Fibroblast of the aortic adventitia (primary cell): ENCODE results near the gene ADCY2. TPM values are rescaled to one million over a fixed set of nuclear protein-coding genes. Genes with fewer than 3 reads are reported as not detected.

ENCODE experiments used
- DNase-seq: peaks from one replicate; pipeline ENCODE4 v3.0.0-alpha.2; 2010; ENCODE audit warnings: low read depth
- H3K4me3 ChIP-seq: 2 replicates; pipeline ENCODE4 v1.5.1; 2011; ENCODE audit warnings: low read depth, mild to moderate bottlenecking, control low read depth, low read length, moderate library complexity
- CTCF ChIP-seq: IDR thresholded peaks from 2 replicates; pipeline ENCODE4 v1.5.1; 2011; ENCODE audit warnings: mild to moderate bottlenecking, low read length, control low read depth, inconsistent platforms; ENCODE audit not compliant: insufficient read depth
- total RNA-seq: library from RNA; depleted of rRNA; stranded (reverse); fragments of >200 nt; gene quantifications from 2 replicates; pipeline ENCODE4 v1.2.3, GENCODE V29; 2012; ENCODE audit warnings: low replicate concordance

The ADCY2 gene
- total RNA-seq, 1 donor, result 0.09 TPM

DNA sequence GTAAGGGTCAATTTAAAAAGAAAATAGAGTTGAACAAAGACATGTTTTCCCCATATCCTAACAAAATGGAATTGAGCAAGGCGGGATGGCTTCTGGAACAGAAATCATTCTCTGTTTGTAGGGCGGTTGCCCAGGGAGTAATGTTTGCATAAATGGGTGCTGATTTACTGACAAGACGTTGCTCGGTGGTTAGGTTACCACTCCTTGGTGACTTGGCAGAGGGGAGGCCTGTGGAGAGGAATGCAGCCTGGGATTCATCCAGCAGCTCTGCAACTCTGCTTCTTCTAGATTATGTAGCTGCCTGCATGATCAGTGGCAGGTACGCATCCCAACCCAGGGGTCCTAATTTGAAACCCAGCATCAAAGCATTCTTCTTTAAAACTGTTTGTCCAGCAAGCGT, 254.8 kb downstream of the ADCY2 start:
- TF ChIP-seq CTCF, result no peak
- no peak for DNase-seq
- no peak overlapping the region for H3K4me3 ChIP-seq

GRCh38 chr5:7653046-7653445, 257.1 kb downstream of the ADCY2 start:
- H3K4me3 ChIP-seq, result no peak overlapping the region
- no peak for DNase-seq
- no peak for TF ChIP-seq CTCF

GRCh38 chr5:7657153-7657552, 261.2 kb downstream of the ADCY2 start:
- H3K4me3 ChIP-seq, result no peak overlapping the region
- no peak for DNase-seq

DNA sequence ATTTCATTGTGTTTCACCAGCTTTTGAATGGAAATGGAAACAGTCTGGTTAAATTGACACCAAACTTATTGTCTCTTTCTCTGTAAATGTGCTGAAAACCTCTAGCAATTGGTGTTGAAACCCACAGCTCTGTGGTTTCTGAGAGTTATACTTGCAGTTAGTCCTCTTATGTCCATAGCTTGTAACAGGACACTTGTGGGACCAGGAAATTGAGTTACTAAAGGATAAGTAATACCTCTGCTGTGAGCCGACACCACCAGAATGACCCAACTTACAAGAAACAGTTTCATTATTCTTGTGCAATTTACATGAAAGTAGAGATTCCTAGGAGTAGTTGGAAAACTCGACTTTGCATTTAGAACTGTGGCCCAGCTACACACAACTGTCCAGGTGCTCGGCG, 263.5 kb downstream of the ADCY2 start:
- no peak for DNase-seq
- H3K4me3 ChIP-seq, result no peak overlapping the region
- TF ChIP-seq CTCF, result no peak

More at GRCh38 chr5:7657153-7657552, 261.2 kb downstream of the ADCY2 start:
- TF ChIP-seq CTCF, result no peak

GRCh38 chr5:7662289-7662688, 266.4 kb downstream of the ADCY2 start:
- no peak overlapping the region for H3K4me3 ChIP-seq
- DNase-seq, result no peak
- no peak for TF ChIP-seq CTCF

DNA sequence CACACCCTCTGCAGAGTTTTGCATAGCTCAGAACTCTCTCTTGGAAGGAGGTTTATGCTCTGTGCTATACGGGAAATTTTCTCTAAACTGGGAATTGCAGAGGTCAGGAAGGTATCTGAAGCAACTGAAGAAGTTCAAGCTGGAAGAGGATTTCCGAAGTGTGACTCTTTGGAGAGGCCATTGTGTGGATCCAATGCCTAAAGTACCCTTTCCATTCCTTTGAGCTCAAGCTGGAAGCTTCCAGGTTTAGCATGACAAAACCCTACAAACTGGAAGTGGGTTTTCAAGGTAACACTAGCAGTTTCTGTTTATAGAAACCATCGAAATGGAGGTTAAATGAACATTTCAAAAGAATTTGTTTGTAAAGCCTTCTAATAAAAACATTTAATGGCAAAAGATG, 267.9 kb downstream of the ADCY2 start:
- no peak overlapping the region for H3K4me3 ChIP-seq
- DNase-seq, result no peak
- TF ChIP-seq CTCF, result no peak

DNA sequence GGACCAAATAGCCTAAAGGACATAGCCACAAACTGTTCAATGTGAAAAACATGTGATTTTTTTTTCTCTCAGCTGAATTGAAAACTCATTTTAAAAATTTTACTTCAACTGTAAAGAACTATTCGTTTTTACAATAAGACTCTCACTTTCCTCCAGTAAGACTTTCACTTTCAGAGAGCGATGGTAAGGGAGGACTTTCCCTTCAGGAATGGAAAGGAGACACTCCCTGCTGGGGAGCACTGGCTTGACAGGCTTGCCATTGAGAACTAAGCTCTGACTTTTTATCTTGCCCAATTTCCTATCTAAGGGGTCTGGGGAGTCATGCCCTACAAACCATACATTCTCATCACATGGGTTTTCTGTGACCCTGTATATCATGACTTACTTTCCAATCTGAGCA, 268.3 kb downstream of the ADCY2 start:
- no peak overlapping the region for H3K4me3 ChIP-seq
- DNase-seq, result no peak
- no peak for TF ChIP-seq CTCF
